ENCODE measurements around the gene SYT5.

SYT5 gene

GRCh38 chr19:55146705-55147273, 33.3 kb downstream of the SYT5 start:
- no peak for DNase-seq (ENCODE audit: low read depth)

DNA sequence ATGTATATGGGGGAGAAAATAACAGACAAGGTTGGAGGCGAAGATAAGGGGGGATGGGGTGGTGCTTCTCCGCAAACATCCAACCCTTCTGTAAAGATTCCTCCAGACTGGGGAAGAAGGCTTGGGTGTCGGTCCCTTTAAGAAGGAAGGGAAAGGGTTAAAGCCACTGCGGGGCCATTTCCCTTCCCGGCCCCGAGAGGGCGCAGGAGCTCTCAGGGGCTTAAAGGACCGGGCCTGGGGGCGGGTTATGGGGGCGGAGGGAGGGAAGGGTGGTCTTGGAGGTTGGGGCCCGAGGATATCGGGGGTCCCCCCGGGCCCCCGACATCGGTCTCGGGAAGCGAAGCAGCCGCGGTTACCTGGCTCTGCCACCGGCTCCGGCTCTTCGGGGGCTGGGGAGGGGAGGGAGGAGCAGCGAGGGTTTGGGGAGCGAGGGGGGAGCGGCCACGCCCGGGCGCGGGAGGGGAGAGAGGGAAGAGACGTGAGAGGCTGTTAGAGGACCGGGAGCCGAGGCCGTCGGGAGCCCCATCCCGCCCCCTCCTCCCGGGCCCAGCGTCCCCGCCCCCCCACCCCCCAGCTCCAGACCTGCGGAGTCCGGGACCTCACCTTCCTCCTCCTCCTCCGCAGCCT, 33.9 kb downstream of the SYT5 start:
- no peak for DNase-seq (ENCODE audit: low read depth)

- DNase-seq (ENCODE audit: low read depth) = no peak
These were observed 34.9 kb downstream of the SYT5 start for GRCh38 chr19:55145232-55145631.

DNA sequence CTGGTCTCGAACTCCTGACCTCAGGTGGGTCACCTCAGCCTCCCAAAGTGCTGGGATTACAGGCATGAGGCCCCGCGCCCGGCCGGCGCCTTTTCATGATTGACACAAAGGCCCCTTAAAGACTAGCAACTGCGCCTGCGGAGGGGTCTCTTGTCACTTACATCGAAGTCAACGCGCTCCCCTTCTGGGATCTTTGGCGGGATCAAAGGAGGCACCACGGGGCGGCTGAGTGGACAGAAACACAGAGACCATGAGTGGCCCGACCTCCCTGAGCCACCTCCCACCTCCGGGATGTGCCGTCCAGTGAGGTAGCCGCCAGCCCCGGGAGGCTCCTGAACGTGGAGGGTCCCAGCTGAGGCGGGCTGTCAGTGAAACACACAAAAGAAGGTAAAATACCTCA, 38.4 kb downstream of the SYT5 start:
- no peak for DNase-seq (ENCODE audit: low read depth)

DNA sequence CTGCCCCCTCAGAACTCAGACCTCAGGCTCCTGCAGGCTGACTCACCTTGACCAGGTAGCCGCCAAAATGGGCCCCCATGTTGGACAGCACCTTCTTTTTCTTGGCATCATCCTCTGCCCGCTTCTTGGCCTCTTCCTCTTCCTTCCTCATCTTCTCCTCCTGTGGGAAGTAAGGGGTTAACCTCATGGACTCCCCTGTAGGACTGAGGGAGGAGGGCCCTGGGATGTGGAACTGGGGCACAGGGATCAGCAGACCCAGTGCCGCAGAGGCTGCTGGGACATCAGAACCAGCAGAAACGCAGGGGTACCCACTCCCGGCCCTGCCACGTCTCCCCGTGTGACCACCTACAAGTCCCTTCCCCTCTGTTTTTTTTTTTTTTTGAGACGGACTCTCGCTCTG, 42.2 kb downstream of the SYT5 start:
- DNase-seq (ENCODE audit: low read depth) = no peak

GRCh38 chr19:55136399-55137102, 43.5 kb downstream of the SYT5 start:
- DNase-seq (ENCODE audit: low read depth) = no peak

- DNase-seq (ENCODE audit: low read depth) = no peak
These were observed 45.4 kb downstream of the SYT5 start for GRCh38 chr19:55134736-55135135.

DNA sequence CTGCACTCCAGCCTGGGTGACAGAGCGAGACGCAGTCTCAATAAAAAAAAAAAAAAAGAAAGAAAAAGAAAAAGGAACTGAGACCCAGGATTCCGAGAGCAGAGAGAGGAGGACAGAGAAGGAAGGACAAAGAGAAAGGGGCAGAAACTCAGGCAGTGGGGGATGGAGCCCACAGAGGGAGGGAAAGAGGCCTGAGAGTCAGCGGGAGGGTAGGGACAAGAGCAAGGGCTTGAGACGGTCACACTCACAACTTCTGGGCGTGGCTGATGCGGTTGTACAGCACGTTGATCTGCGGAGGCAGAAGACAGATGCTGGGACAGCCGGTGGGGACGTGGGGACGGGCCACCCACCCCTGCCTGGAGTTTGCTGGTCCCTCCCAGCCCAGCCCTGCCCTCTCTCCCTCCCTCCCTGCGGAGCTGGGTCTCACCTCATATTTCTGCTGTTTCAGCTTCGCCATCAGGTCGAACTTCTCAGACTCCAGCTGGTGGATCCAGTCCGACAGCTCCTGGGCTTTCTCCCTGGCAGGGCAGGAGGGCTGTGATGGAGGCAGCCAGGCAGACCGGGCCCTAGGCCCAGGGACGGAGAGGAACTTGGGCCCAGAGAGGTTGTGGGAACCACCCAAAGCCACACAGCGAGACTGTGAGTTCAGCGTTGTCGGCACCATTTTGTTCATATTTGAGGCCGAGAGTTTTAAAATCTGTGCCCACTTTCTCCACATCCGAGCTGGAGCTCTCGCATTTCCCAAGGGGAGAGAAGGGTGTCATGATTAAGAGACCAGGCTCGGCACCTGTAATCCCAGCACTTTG, 46.2 kb downstream of the SYT5 start:
- DNase-seq (ENCODE audit: low read depth) = no peak

DNA sequence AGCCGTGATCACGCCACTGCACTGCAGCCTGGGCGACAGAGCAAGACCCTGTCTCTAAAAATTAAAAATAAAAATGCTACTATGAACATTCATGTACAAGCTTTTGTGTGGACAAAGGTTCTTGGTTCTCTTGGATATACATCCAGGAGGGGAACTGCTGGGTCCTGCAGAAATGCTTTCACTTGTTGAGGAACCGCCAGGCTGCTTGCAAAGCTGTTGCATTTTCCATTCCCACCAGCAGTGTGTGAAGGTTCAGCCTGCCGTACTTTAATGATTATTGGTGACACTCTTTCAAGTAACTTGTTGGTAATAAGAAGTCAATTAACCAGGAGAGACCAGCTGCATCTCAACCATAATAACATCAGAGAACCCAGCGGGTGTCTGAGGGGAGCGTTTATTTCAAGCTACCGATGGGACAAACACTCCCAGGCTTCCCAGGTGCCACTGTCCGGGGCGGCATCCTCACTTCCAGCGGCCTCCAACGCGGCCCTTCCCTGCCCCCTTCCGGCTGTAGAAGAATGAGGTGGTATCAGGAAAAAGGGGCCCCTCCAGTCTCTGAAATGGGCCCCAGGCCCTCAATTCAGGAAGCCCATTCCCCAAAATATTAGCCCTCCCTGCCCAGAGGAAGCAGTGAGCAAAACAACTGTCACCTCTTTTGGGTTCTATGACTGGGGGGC, 47.5 kb downstream of the SYT5 start:
- no peak for DNase-seq (ENCODE audit: low read depth)

DNA sequence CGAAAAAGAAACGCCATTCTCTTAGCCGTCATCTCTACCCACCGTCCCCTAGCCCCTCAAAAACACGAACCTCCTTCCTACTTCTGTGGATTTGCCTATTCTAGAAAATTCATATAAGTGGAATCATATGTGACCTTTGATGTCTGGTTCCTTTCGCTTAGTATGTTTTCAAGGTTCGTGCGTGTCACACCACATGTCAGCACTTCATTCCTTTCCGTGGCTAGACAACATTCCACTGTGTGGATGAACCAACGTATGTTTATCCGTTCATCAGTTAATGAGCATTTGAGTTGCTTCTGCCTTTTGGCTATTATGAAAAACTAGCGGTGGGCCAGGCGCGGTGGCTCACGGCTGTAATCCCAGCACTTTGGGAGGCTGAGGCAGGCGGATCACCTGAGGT, 48.7 kb downstream of the SYT5 start:
- no peak for DNase-seq (ENCODE audit: low read depth)

Data from stimulated activated CD8-positive, alpha-beta memory T cell treated with anti-CD3 and anti-CD28 coated beads, Interleukin-4, amount 100 ng/mL, for 24 hours (primary cell).